GM18502 (cell line): ENCODE results near the gene ELP4.

Experiments
- ATAC-seq: cut with Tn5 transposase; IDR thresholded peaks from one replicate; pipeline ENCODE4 v1.9.1; 2021; ENCODE audit warnings: mild to moderate bottlenecking; ENCODE audit not compliant: unreplicated experiment, poor library complexity

ELP4 gene

DNA sequence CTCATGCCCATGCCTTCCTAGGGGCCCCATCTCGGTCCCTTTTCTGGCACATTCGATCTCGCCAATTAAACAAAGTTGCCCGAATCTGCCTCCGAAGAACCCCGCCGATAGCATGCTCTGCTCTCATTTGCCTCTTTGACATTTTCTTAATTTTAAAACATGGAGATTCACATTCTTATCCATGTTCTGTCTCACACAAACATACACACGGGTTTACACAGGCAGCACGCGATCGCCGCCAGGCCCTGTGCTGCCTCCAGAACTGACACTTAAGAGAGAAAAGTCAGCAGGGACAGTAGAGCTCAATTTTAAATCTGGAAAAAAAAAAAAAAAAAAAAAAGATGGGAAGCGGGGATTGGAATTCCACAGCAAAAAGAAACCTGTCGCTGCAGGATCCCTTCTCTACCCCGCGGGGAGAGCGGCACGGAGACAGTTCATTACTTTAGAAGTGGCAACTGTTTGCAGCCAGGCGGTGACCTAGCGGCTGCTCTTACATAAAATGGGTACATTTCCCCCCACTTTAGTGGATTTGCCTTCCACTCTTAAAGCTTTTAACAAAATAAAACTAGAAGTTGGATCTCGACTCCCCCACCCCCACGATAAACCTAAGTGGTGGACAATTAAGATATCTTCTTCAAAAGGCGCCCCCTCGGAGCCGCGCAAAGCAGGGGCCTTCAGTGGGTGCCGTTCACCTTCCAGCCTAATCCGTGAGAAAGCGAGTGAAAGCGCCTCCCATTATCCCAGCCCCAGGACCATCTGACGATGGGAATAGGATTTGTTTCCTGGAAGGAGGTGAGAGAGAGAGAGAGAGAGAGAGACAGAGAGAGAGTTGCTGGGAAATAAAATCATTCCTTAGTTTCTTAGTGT, 287.9 kb downstream of the ELP4 start:
- no peak for ATAC-seq

DNA sequence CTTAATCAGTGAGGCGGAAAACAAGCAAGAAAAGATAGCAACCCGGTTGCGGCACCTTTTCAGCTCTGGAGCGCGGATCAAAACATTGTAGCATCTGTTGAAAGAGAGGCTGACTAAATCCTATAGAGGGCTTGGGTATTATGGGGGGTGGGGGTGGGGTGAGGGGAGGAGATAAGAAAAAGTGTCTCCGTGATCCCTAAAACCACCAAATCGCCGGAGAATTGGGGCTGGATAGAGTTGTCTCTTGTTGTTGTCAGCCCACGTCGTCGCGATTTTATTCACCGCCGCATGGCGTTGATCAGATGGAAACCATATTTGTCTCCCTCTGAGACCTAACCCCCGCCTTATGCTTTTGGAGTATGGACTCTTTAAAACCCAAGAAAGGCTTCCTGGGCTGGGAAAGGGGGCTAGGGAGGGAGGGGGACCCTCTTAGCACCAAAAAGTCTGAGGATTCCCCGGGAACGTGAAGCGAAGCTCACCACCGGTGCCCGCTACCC, 288.5 kb downstream of the ELP4 start:
- no peak for ATAC-seq

DNA sequence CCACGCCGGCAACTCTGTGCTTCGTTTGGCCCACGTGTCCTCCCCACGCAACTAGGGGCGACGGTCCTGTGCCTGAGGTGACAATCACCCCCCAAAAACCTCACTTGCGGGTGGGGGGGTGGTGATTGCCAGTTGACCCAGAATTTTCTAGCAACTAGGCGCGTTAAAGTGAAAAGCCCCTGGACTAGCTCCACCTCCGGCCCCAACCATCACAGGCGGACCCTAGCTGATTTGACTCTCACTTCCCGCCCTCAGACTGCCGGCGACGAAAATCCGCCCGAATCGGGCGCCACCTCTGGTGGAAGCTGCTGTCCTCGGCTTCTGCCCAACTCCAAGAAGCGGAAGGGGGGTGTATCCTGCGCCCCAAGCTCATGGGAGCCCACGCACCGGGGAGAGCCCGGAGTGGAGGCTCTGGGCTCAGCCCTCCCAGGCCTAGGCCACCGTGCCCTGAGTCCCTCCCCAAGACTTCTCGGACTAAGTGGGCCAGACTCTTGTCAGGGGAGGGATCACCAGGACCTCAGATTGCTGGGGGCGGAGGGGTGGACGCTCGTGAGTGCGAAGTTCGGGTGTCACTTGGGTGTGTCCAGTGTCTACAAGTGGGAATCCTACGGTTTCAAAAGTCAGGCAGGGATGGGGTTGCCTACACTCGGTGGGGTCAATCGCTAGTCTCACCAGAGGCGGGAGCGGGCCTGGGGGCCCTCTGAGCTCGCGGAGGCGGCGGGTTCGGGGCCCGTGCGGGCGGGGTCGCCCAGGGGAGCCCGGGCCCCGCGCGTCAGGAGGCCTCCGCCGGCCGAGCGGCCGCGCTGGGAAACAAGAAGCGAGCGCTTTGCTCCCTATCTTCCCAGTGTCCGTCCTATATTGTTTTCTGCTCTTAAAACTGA, 289.2 kb downstream of the ELP4 start:
- no peak for ATAC-seq

DNA sequence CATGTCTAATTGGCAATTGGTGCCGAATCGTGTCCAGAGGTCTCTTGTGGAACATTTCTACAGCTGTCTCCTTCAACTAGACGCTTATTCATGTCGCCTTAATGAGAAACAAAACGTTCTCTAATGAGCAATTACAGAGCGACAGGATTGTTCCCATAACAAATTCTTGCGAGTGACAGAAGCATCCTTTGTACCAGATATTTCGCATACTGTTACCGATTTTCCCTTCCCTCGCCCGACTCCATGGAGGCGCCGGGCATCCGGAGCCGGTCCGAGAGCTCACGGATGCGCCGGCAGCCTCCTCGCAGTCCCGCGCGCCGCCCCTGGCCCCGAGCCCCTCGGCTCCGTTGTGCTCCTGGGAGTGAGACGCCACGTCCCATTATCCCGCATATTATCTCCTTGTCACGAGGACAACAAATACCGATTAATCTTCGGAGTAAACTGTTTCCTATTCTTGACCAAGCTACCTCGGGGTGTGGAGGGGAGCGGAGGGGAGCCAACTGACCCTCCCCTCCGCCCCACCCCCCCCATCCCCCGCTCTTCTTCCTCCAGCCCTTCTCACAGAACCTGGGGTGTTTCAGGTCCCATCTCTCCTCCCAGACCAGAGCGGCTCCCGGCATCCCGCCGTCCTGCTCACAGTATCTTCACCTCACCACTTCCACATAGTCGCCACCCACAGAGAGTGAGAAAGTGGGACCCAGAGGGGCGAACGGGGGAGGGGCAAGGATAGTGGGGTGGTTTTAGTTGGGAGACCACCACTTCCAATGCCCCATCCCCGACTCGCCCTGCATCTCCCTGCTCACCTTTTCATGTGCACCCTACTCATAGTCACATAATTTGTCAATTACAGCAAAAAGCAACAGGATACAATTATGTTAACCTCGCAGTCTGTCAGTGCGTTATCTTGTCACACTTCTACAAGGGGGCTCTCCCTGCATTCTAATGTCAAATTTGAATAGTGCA, 290.1 kb downstream of the ELP4 start:
- no peak for ATAC-seq

DNA sequence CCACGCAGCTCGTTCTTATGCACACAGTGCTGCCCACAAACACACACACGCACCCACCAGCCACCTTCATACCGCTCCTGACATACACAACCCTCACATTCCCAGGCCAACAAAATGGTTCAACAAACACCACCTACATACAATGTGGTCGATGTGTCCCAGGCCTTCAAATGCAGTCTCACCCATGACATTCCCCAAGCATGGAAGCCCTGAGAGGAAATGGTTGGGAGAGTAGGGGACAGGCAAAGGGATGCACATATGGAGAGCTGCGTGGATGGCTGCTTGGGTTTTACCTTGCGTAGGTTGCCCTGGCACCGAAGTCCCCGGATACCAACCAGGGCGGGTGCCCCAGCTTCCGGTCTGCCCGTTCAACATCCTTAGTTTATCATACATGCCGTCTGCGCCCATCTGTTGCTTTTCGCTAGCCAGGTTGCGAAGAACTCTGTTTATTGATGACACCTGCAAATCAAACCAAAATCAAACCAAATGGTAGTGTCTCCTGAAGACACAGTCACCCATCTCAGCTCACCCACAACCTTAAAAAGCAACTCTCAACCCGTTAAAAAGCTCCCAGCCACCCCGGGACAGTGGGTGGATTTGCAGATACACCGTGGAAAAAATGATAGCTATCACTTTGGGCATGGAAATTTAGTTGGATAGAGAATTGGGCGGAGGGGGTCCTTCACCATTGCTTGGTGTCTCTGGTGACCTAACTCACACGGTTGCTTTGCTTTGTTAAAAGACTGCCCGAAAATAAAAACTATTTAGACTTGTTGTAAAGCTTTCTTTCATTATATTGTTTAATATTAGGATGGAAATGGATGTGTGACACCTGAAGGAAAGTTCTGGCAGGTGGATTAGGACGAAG, 291.1 kb downstream of the ELP4 start:
- no peak for ATAC-seq

DNA sequence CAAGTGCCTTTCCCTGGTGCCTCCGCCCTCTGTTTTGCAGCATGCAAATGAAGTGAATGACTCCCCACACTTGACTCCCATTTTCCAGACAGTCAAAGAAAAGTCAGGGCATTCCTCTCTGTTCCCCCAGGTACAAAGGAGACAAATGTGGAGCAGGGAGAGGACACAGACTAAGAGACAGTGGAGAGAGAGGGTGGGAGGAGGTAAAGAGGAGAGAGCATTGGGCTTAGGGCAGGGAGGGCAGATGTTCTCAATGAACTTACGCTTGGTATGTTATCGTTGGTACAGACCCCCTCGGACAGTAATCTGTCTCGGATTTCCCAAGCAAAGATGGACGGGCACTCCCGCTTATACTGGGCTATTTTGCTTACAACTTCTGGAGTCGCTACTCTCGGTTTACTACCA, 291.7 kb downstream of the ELP4 start:
- no peak for ATAC-seq

DNA sequence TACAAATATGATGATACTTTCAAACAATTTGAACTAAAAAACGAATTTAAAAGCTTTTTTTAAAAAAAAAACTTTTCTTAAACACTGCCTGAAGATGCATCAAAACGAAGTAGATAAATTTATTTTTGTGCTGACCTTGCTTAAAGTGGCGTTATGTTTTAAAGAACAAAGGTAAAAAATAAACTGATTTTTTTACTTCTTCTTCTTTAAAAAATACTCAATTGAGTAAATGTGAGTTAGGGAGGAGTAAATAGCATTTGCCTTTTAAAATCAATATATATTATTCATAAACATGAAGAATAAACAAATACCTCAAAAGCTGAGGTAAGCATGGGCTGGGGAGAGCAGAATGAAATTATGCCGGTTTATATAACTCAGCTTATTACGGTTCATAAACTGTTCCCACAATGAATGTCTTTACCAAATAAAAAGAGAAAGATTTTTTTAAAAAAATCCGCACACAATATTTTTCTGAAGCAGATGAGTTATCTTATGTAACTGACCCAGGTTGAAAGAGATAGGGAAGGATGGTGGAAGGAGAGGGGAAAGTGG, 292.5 kb downstream of the ELP4 start:
- ATAC-seq = no peak

DNA sequence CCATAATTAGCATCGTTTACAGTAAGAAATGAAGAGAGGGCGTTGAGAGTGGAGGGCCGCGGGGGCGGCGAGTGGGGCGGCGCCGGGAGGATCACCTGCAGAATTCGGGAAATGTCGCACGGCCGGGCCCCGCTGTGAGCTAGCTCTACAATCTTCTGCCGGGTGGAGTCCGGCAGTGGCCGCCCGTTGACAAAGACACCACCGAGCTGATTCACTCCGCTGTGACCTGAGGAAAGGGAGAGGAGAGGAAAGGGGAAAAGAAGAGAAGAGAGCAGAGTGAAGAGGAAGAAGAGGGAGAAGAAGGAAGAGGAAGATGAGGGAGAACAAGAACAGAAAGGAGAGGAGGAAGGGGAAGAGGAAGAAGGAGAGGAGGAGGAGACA, 293.0 kb downstream of the ELP4 start:
- no peak for ATAC-seq

DNA sequence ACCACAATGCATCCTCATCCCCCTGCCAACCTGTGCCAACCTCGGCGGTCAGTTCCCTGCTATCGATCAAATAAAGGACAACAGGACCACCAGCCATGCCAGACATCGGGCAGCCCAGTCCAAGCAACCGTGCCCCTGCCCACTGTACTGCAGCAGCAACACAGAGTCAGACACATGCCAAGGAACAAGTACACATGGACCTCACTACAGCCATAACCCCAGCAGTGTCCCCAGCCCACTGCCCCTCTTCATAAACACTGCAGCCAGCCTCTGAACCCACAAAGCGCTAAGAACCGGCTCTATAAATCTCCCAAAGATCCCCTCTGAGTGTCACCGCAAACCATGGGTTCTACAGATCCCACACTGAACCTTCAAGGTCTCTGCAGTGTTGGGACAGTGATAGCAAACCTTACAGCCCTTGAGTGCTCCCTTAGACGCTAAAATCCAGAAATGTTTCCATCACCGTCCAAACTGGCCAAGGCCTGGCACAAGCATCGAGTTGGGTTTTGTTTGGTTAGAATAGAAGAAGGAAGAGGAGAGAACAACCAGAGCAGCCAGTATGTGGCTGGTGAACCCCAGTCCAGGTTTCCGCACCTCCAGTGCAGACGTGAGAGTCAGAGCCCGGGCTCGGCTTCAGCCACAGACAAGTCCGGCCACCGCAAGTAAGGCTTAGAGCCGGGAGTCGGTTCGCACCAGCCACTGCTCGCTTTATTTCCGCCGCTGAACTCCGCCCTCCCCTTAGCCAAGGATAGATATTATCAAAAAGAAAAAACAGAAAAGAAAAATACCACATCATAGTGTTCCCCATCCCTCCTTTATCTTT, 293.6 kb downstream of the ELP4 start:
- no peak for ATAC-seq

DNA sequence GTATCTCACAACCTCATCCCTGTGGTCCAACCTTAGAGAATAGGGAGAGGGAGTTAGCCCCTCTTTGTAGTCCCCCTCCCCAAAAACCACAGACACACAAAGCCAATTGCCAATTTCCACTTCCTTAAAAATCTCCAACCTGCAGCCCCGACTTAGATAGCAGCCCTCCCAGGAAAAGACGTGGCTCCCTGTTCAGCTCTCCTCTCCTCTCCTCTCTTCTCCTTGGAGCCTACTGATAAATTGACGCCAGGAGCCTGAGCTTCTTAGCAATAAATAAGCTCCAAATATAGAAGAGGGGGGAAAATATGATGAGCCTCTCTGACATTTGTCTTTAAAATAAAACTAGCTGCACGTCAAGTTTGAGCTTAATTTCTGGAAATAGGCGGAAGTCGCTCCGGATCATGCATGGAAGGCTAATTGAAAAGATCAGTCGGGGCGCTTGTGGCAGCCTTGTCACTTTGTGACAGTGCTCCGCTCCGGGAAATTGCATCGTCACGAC, 294.3 kb downstream of the ELP4 start:
- no peak for ATAC-seq

DNA sequence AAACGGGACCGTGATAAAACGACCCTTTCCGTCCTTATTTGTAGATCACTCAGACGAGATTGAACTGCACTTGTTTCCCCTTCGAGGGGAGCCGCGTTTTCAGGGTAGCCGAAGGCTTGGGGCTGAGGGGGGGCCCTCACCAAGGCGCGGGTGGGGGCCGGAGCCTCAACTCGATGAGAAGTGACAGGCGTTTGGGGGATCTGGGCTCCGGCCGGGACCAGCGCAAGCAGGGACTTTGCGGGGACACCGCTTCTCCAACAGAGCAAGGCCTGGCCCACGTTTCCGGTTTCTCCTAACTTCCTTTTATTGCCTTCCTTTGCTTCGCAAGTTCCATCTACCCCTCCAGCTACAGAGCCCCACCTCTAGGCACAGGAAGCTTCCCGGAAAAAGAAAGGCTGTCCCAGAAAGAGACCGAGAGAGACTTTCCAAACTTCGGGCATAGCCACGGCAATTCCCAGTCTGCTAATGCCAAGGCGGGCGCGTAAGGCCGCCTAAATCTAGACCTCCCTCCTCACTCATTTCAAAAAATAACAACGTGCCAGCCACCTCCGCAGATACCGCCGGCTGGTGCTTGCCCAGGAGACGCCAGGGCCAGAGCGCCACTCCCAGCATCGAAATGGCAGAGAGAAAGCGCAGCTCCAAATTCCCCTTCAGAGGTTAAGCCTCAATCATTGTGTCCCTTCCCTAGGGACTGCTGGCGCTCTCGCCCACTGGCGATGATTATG, 294.9 kb downstream of the ELP4 start:
- no peak for ATAC-seq

DNA sequence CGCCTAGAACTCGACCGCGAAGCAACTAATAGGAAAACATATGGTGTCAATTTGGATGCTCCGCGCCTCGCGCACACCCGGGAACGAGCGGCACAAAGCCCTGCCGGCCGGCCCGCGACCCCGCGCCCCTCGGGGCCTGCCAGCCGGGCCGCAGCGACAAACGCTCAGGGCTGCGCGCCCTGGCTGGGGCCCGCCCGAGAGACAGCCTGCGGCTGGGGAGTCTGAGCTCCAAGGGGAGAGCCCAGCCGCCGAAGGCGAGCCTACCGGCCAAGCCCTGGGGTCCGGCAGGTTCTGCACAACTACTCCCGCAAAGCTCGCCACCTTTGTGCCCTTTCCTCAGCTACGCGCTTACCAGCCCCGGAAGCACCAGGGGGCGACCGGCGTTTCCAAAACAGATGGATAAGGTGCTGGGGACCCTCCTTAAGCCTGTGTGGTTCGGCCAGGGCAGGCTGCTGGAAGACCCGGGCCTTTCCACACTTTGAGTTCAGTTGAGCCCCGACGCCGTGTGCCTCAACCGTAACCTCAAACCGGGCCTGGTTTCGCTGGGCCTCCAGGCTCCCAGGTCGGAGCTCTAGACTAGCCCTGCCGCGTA, 295.6 kb downstream of the ELP4 start:
- ATAC-seq = no peak

DNA sequence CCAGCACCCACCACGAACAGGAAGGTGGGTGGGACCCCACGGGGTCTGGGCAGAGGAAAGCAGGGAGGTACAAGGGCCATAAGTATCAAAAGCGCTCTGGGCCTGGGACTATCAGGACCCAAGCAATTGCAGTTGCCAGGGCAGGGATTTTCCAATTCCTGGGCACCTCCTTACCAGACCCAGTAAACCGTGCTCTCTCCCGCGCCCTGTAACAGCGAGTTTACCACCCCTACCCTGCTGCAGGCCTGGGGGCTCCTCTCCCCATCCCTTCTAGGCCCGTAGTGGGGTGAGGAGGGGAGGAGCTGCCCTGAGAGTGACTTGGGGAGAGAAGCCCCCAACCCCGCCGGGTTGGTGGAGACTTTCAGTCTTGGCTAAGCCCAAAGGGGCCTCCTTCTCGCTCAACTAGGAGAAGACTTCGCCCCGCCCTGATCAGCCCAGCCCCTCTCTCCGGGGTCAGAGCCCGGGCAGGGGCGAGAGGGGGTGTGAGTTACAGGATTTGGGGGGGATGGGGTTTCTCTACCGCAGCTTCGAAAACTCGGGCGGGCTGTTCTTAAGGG, 296.1 kb downstream of the ELP4 start:
- no peak for ATAC-seq

DNA sequence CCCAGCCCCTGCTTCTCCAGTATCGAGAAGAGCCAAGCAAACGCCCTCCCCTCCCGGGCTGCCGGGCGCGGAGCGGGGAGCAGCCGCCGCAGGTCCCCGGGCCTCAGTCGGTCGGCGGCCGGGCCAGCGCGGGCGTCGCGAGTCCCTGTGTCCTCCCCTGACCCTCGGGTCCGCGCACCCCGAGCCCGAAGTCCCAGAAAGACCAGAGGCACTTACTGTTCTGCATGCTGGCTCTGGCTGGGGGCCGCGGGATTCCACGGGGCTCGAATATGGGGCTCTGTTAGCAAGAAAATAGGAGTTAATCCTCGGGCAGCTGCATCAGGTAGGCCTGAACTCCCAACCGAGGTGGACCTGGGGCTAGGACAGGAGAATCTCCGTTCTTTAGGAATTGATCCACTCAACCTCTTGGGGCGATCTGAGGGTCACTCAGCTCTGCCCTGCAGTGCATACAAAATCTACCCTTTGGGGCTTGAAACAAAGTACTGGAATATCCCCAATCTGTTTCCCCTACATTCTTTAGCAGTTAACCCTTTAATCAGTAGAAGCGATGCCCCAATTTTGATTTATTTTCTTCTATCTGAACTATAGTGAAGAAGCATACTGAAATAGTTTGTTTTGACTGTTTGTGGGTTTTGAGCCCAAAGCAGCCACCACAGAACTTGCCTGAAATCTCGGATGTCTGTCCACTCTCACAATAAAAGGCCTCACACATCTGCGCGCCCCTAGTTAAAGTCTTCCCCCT, 296.8 kb downstream of the ELP4 start:
- ATAC-seq = no peak

DNA sequence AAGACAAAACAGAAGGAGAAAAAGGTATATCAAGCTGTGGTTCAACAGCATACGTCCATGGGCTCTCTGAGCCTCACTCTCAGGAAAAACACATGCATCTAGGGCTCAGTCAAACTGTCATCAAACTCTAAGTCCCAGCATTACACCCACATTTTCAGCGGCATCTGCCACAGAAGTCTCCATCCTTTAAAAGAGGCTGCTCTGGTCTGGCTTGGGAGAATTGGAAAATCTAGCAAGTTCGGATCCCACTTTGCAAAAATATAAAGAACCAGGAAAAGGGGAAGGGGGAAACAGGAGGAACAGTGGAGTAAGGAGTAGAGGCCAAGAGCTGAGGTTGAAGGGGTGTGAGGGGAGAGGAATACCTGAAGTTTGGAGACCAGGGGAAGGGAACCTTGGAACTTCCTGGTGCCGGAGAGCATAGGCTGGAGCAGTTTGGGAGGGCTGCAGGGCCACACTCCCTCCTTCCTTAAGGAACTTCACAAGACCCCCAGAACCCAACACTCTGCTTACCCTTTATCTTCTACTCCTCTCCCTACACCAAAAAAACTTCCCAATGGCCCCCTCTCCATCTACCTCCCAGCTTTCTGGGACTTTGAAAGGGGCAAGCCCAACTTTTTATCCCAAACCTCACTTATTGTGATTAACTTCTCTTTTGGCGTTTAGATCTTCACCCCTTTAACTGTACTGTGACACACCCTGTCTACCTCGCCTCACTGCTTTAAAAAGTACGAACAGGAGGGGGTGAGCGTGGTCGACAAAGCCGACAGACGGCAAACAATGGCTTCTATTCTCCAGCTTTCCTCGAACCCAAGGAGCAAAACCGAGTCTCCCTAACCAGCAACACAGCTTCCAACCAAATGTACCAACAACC, 297.6 kb downstream of the ELP4 start:
- no peak for ATAC-seq
